ENCODE results near the gene ARCN1.

DNA sequence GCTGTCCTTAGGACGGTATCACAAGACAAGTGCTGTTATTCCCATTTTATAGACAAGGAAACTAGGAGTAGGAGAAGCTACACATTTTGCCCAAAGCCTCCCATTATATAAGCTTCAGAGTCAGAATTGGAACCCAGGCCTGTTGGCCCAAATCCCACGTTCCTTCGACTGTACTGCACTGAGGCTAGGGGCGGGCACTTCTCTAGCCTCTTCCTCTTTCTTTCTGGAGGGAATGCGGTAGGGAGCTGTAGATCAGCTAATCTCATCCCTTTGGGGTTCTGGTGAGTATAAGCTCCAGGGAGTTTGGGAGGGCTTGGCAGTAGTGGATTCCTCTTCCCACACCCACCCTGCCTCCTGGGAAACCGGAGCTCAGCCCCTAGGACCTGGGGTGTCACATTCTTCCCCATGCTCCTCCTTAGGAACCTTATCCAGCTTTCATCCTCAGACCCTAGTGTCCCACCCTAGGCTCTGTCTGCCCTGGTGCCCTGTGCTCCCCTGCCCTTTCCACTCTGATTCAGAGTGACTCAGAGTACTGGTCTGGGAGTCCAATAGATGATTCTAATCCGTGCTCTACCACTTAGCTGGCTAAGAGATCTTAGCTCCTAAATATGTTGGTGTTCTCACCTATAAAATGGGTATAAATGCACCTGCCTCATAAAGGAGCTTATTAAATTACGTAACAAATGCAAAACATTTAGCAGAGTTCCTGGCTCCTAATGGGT is 64.5 kb downstream of the ARCN1 start:
- TF ChIP-seq POLR2A (IDR thresholded peaks at IDR 0.05; ENCODE audit: low read depth, low read length) (no peak), RCOR1 (IDR thresholded peaks at IDR 0.05; ENCODE audit: insufficient replicate concordance, low read length) (no peak), MAFK (IDR thresholded peaks at IDR 0.05; ENCODE audit: low read depth, low read length) (no peak), RFX5 (IDR thresholded peaks at IDR 0.05; ENCODE audit: low read depth, low read length) (no peak), MAZ (IDR thresholded peaks at IDR 0.05; ENCODE audit: borderline replicate concordance, low read depth, low read length) (no peak), CHD1 (IDR thresholded peaks at IDR 0.05; ENCODE audit: low read depth, low read length) (no peak), SMC3 (IDR thresholded peaks at IDR 0.05; ENCODE audit: low read depth, low read length) (no peak), CEBPB (IDR thresholded peaks at IDR 0.05; ENCODE audit: low read depth, low read length) (no peak), BHLHE40 (IDR thresholded peaks at IDR 0.05; ENCODE audit: low read depth, low read length) (no peak), MXI1 (IDR thresholded peaks at IDR 0.05; ENCODE audit: borderline replicate concordance, low read depth, low read length) (no peak)
- TF ChIP-seq, protein P1, sequence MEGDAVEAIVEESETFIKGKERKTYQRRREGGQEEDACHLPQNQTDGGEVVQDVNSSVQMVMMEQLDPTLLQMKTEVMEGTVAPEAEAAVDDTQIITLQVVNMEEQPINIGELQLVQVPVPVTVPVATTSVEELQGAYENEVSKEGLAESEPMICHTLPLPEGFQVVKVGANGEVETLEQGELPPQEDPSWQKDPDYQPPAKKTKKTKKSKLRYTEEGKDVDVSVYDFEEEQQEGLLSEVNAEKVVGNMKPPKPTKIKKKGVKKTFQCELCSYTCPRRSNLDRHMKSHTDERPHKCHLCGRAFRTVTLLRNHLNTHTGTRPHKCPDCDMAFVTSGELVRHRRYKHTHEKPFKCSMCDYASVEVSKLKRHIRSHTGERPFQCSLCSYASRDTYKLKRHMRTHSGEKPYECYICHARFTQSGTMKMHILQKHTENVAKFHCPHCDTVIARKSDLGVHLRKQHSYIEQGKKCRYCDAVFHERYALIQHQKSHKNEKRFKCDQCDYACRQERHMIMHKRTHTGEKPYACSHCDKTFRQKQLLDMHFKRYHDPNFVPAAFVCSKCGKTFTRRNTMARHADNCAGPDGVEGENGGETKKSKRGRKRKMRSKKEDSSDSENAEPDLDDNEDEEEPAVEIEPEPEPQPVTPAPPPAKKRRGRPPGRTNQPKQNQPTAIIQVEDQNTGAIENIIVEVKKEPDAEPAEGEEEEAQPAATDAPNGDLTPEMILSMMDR (conservative IDR thresholded peaks at IDR 0.05; ENCODE audit: low read depth, low read length): no peak
- TF ChIP-seq, protein P2, sequence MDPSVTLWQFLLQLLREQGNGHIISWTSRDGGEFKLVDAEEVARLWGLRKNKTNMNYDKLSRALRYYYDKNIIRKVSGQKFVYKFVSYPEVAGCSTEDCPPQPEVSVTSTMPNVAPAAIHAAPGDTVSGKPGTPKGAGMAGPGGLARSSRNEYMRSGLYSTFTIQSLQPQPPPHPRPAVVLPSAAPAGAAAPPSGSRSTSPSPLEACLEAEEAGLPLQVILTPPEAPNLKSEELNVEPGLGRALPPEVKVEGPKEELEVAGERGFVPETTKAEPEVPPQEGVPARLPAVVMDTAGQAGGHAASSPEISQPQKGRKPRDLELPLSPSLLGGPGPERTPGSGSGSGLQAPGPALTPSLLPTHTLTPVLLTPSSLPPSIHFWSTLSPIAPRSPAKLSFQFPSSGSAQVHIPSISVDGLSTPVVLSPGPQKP (IDR thresholded peaks at IDR 0.05; ENCODE audit: borderline replicate concordance, low read depth, low read length): no peak

Measured in IMR-90 (cell line).